NCI-H2196 (cell line): ENCODE results near the gene ZNF263.
"Not testable (repeated sequence)": the region's sequence is repeated elsewhere in the genome, so short reads cannot be mapped to it uniquely, and the experiment has no call there.

Experiments
- DNase-seq: peaks from one replicate; lab custom pipeline; 2025; ENCODE audit not compliant: unreplicated experiment; lab: John Stamatoyannopoulos, UW

ZNF263 gene

GRCh38 chr16:3266873-3267537 is 16.3 kb upstream of the ZNF263 start:
- peak; percentile 35 for DNase-seq

GRCh38 chr16:3268294-3268693 is 15.0 kb upstream of the ZNF263 start:
- DNase-seq: no peak

GRCh38 chr16:3270718-3271117 is 12.6 kb upstream of the ZNF263 start:
- DNase-seq: not testable (repeated sequence)

GRCh38 chr16:3271281-3271680 is 12.0 kb upstream of the ZNF263 start:
- not testable (repeated sequence) for DNase-seq

- no peak for DNase-seq
These were observed 8.8 kb upstream of the ZNF263 start for GRCh38 chr16:3274490-3274889.

- DNase-seq: no peak
These were observed 8.3 kb upstream of the ZNF263 start for GRCh38 chr16:3274947-3275346.

GRCh38 chr16:3276679-3277078 is 6.6 kb upstream of the ZNF263 start:
- no peak for DNase-seq

GRCh38 chr16:3281222-3281820 is 2.0 kb upstream of the ZNF263 start:
- DNase-seq: no peak

- peak; percentile 55 for DNase-seq
These were observed 1.1 kb upstream of the ZNF263 start for GRCh38 chr16:3282103-3282729.

- no peak for DNase-seq
These were observed 504 bp downstream of the ZNF263 start for GRCh38 chr16:3283543-3284447.

GRCh38 chr16:3285131-3285530 is 1.8 kb downstream of the ZNF263 start:
- no peak for DNase-seq

GRCh38 chr16:3289998-3290673 is 6.8 kb downstream of the ZNF263 start:
- no peak for DNase-seq

GRCh38 chr16:3292604-3293003 is 9.3 kb downstream of the ZNF263 start:
- DNase-seq: no peak

GRCh38 chr16:3295209-3295608 is 11.9 kb downstream of the ZNF263 start:
- no peak for DNase-seq

GRCh38 chr16:3295783-3296182 is 12.5 kb downstream of the ZNF263 start:
- no peak for DNase-seq

GRCh38 chr16:3304370-3304769 is 21.1 kb downstream of the ZNF263 start:
- no peak for DNase-seq

- peak; percentile 87 for DNase-seq
These were observed 22.1 kb downstream of the ZNF263 start, which contains the start of the genes TIGD7 and ZNF75A for GRCh38 chr16:3305109-3306068. Gene TIGD7 (minus strand): TSS chr16:3305430. CDS start chr16:3300614, 4,816 bp downstream. Gene ZNF75A (plus strand): TSS chr16:3305497. CDS start chr16:3308429, 2,932 bp downstream.

GRCh38 chr16:3306078-3306477 is 22.8 kb downstream of the ZNF263 start:
- DNase-seq: no peak

GRCh38 chr16:3311496-3311895 is 28.2 kb downstream of the ZNF263 start:
- DNase-seq: no peak
